CD4-positive, alpha-beta T cell (primary cell): ENCODE results near the gene PPIF. TPM values are rescaled to one million over a fixed set of nuclear protein-coding genes. Genes with fewer than 3 reads are reported as not detected.

Experiments used
- ATAC-seq: fragments of 200-7000 bp; cut with Tn5 transposase; one replicate; pipeline ENCODE4 v1.10.0; 2022; ENCODE audit warnings: mild to moderate bottlenecking; ENCODE audit not compliant: poor library complexity
- CTCF ChIA-PET: fragments of 350-600 bp; sonication (Branson Sonifier 250); formaldehyde crosslinking; loops from one replicate; lab custom pipeline; 2021; ENCODE audit warnings: antibody characterized with exemption, inconsistent platforms; lab: Charles Lee
- POLR2A ChIA-PET: fragments of 350-600 bp; sonication (Branson Sonifier 250); formaldehyde crosslinking; loops from one replicate; lab custom pipeline; 2021; ENCODE audit warnings: antibody characterized with exemption, inconsistent platforms; lab: Charles Lee
- DNase-seq, 14 experiments: peaks; one replicate each; pipeline ENCODE4 v3.0.0-alpha.2; 2013 to 2020; ENCODE audit warnings: mixed read lengths in 2 of 14
- H3K27ac ChIP-seq, 2 donors: one replicate each; pipeline versions ENCODE4 v1.5.1 to v1.7.0; 2013; ENCODE audit warnings: low read length in 2 of 2, low read depth in 1 of 2, mild to moderate bottlenecking in 1 of 2
- H3K27me3 ChIP-seq, 2 experiments: 1 replicate in 1 of 2; 2 replicates in 1 of 2; pipeline versions ENCODE4 v1.6.1 to v1.7.0; 2013; ENCODE audit warnings: low read length in 2 of 2, control low read depth in 1 of 2, mild to moderate bottlenecking in 1 of 2, moderate library complexity in 1 of 2; ENCODE audit not compliant: insufficient read depth in 2 of 2, control insufficient read depth in 1 of 2
- H3K36me3 ChIP-seq: one replicate; pipeline ENCODE4 v1.6.1; 2013; ENCODE audit warnings: low read length, control low read depth; ENCODE audit not compliant: insufficient read depth
- H3K4me1 ChIP-seq: one replicate; pipeline ENCODE4 v1.6.1; 2013; ENCODE audit warnings: low read length, control low read depth; ENCODE audit not compliant: insufficient read depth
- H3K4me3 ChIP-seq: one replicate; pipeline ENCODE4 v1.5.1; 2013; ENCODE audit warnings: mild to moderate bottlenecking, low read length, moderate library complexity
- H3K9me3 ChIP-seq, 2 experiments: 1 replicate in 1 of 2; 2 replicates in 1 of 2; pipeline versions ENCODE4 v1.6.1 to v1.7.0; 2013; ENCODE audit warnings: low read length in 2 of 2, mild to moderate bottlenecking in 2 of 2, control low read depth in 1 of 2, moderate library complexity in 1 of 2; ENCODE audit not compliant: control insufficient read depth in 1 of 2, insufficient read depth in 1 of 2
- H3K27ac Mint-ChIP-seq: one replicate; pipeline ENCODE4 v1.8.0; 2020; ENCODE audit warnings: mixed read lengths
- H3K27me3 Mint-ChIP-seq: one replicate; pipeline ENCODE4 v1.8.0; 2021; ENCODE audit warnings: mixed read lengths
- H3K36me3 Mint-ChIP-seq: one replicate; pipeline ENCODE4 v1.8.0; 2021; ENCODE audit warnings: low read depth, mixed read lengths
- H3K4me1 Mint-ChIP-seq: one replicate; pipeline ENCODE4 v1.8.0; 2021; ENCODE audit warnings: low read depth, mixed read lengths
- H3K4me3 Mint-ChIP-seq: one replicate; pipeline ENCODE4 v1.8.0; 2020; ENCODE audit warnings: mild to moderate bottlenecking, mixed read lengths
- H3K9me3 Mint-ChIP-seq: one replicate; pipeline ENCODE4 v1.8.0; 2020; ENCODE audit warnings: mixed read lengths
- CTCF ChIP-seq: fragments of 200-600 bp; IDR thresholded peaks from one replicate; pipeline ENCODE4 v1.8.0; 2022; ENCODE audit warnings: antibody characterized with exemption, mild to moderate bottlenecking
- intact Hi-C, 2 experiments: fragments of 100-400 bp; cut with DNase I in 1 of 2; cut with micrococcal nuclease in 1 of 2; formaldehyde crosslinking; loops; one replicate each; pipeline versions ENCODE4 v1.15.1 to v1.9.0; 2023 to 2025; cut with DNase I, micrococcal nuclease
- total RNA-seq, 174 experiments: library from RNA in 2 of 174; stranded (reverse) in 2 of 174; gene quantifications; one replicate each; pipeline ENCODE4 v1.2.3 and lab custom pipeline; 2021 to 2026

PPIF gene
- total RNA-seq, 2 experiments from 2014 or later, result 42.4 to 42.7 TPM

DNA sequence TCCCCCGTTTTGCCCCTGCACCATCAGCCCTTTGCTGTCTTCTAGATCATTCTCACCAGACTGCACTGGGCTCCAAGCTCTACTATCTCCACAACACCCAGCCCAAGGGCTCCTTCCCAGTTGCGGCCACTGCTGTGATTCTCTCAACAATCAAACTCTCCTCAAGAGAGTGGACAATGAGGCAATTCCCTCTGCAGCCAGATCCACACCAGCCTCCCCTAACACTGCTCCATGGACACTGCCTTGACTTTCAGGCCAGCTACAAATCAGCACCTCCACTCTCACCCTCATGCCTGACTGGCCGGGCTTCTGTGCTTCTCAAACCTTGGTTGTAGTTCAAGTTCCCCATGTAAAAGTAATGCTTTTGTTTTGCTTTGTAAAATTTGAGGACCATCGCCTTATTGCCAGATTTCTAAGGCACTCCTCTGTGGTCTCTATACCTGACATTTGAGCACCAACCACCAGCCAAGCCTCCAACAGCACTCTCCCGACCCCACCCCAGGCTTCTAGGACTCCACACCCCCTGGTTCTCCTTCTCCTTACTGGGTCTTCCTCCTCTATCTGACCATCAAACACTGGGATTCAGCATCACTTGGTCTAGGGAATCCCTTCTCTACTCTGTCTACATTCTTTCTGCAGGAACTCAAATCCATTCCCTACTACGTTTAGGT lies 45.4 kb downstream of the PPIF start:
- no peaks in the 10 kb centered on the region for H3K36me3 ChIP-seq
- no peak overlapping the region for H3K4me3 ChIP-seq
- no peaks in the 10 kb centered on the region for H3K4me1 ChIP-seq
- no peak overlapping the region for H3K4me3 Mint-ChIP-seq
- ATAC-seq, result no peak
- intact Hi-C loops, result no loop called here
- H3K27ac Mint-ChIP-seq, result no peak overlapping the region
- ChIA-PET POLR2A (no interaction called here), CTCF (no interaction called here)
- H3K36me3 Mint-ChIP-seq, result no peaks in the 10 kb centered on the region
- no peaks in the 10 kb centered on the region for H3K27me3 Mint-ChIP-seq
- no peak for DNase-seq
- no peaks in the 10 kb centered on the region for H3K9me3 Mint-ChIP-seq
- no peak overlapping the region for H3K27ac ChIP-seq
- H3K27me3 ChIP-seq, result no peaks in the 10 kb centered on the region
- H3K9me3 ChIP-seq, result no peaks in the 10 kb centered on the region
- no peak for TF ChIP-seq CTCF
- no peaks in the 10 kb centered on the region for H3K4me1 Mint-ChIP-seq

DNA sequence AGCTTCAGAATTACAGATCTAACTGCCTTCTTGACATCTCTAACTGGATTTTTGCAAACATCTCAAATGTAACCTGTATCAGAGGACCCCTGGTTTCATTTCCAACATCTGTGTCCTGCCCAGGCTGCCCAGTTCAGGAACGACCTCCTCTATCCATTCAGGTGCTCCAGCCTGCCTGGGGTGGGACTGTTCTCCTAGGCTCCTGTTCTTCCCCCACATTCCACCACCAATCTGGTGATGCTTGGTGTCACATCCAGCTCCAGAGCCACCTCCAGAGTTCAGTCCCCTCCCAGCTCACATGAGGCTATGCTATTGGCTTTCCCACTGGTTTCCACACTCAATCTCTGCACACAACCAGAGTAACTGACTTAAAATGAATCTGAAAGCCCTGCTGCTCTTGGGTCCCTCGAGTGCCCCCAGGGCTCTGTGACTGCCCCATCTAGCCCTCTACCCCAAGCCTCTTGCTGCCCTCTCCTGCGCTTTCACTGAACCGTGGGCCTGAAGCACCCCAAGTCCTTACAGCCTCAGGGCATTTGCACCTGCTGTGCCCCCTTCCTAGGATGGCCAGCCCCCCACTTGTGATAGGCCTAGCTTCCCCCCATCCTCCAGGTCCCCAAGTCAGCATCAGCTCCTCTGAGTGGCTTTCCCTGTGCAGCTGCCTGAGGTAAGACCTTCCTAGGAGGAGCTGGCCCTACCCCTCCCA lies 46.1 kb downstream of the PPIF start:
- intact Hi-C loops, result no loop called here
- Mint-ChIP-seq H3K36me3 (no peaks in the 10 kb centered on the region), H3K4me3 (no peak overlapping the region), H3K27me3 (no peaks in the 10 kb centered on the region), H3K4me1 (no peaks in the 10 kb centered on the region), H3K27ac (no peak overlapping the region), H3K9me3 (no peaks in the 10 kb centered on the region)
- no peak for TF ChIP-seq CTCF
- Histone ChIP-seq H3K27me3 (no peaks in the 10 kb centered on the region), H3K4me3 (no peak overlapping the region), H3K36me3 (no peaks in the 10 kb centered on the region), H3K27ac (no peak overlapping the region), H3K9me3 (no peaks in the 10 kb centered on the region), H3K4me1 (no peaks in the 10 kb centered on the region)
- ATAC-seq, result no peak
- no peak for DNase-seq
- ChIA-PET POLR2A (no interaction called here), CTCF (no interaction called here)

DNA sequence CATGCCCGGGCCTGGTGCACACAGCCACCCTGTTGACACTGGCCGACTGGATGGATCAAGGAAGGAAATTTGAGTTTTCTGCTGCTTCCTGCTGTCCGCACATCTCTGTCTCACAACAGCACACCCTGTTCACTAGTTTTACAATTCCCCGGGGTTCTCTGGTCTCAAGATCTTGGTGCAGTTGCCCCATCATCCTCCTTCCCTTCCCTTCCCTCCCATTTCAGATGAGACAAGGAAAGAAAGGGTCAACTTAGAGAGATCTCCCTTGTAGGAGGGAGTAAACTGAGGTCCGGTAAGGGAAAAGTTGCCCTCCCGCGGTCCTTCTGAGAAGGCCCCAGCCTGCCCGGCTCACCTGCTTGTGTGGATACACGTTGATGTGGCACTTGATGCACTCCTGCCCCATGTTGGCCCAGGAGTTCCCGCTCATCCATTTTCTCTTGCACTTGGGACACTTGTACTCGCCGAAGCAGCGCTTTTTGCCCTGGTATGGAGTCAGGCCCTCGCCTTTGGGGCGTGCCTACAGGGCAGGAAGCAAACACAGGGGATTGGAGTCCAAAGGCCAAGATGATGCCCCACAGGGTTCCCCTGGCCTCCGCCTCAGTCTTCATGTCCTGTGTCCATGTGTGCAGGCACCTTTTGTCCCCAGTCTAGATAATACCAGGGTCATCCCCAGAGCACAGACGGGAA lies 46.8 kb downstream of the PPIF start:
- no peak overlapping the region for H3K4me3 Mint-ChIP-seq

More for the DNA sequence above, 46.8 kb downstream of the PPIF start:
- Histone ChIP-seq H3K27me3 (no peaks in the 10 kb centered on the region), H3K4me1 (no peaks in the 10 kb centered on the region), H3K9me3 (no peaks in the 10 kb centered on the region), H3K4me3 (no peak overlapping the region), H3K36me3 (no peaks in the 10 kb centered on the region), H3K27ac (no peak overlapping the region)
- H3K9me3 Mint-ChIP-seq, result no peaks in the 10 kb centered on the region
- no peak for ATAC-seq
- no peak overlapping the region for H3K27ac Mint-ChIP-seq
- ChIA-PET POLR2A (no interaction called here), CTCF (no interaction called here)
- DNase-seq, result no peak
- H3K4me1 Mint-ChIP-seq, result no peaks in the 10 kb centered on the region
- no peaks in the 10 kb centered on the region for H3K27me3 Mint-ChIP-seq
- intact Hi-C loops, result no loop called here
- no peak for TF ChIP-seq CTCF
- no peaks in the 10 kb centered on the region for H3K36me3 Mint-ChIP-seq
